HG02884 (cell line): ENCODE results near the gene IL6R.
"Not testable (repeated sequence)": the region's sequence is repeated elsewhere in the genome, so short reads cannot be mapped to it uniquely, and the experiment has no call there.

Experiments used
- ATAC-seq: cut with Tn5 transposase; IDR thresholded peaks from one replicate; pipeline ENCODE4 v1.9.1; 2021; ENCODE audit warnings: mild to moderate bottlenecking, moderate library complexity; ENCODE audit not compliant: unreplicated experiment

Gene IL6R

GRCh38 chr1:154404984-154405746, at the start of gene IL6R:
TSS of gene IL6R (plus strand) at chr1:154405343. CDS start at chr1:154405630, 287 bp downstream.
- ATAC-seq: no peak

GRCh38 chr1:154358519-154358918, 46.6 kb upstream of the IL6R start:
- no peak for ATAC-seq

- ATAC-seq: no peak
Measured at GRCh38 chr1:154360288-154360687, 44.9 kb upstream of the IL6R start.

- not testable (repeated sequence) for ATAC-seq
Measured at GRCh38 chr1:154360881-154361280, 44.3 kb upstream of the IL6R start.

- ATAC-seq: no peak
Measured at GRCh38 chr1:154361357-154361756, 43.8 kb upstream of the IL6R start.

GRCh38 chr1:154371436-154371835, 33.7 kb upstream of the IL6R start:
- no peak for ATAC-seq

GRCh38 chr1:154373777-154374357, 31.3 kb upstream of the IL6R start:
- not testable (repeated sequence) for ATAC-seq

GRCh38 chr1:154379301-154379700, 25.8 kb upstream of the IL6R start:
- ATAC-seq: no peak

GRCh38 chr1:154384650-154385489, 20.3 kb upstream of the IL6R start:
- ATAC-seq: no peak

- no peak for ATAC-seq
Measured at GRCh38 chr1:154386643-154387352, 18.3 kb upstream of the IL6R start.

GRCh38 chr1:154391086-154391770, 13.9 kb upstream of the IL6R start:
- no peak for ATAC-seq

- ATAC-seq: no peak
Measured at GRCh38 chr1:154398141-154398540, 7.0 kb upstream of the IL6R start.

- ATAC-seq: no peak
Measured at GRCh38 chr1:154398678-154399077, 6.5 kb upstream of the IL6R start.

- ATAC-seq: no peak
Measured at GRCh38 chr1:154400381-154400801, 4.8 kb upstream of the IL6R start.

GRCh38 chr1:154402409-154402921, 2.7 kb upstream of the IL6R start:
- no peak for ATAC-seq

GRCh38 chr1:154403261-154403943, 1.7 kb upstream of the IL6R start:
- ATAC-seq: no peak

- no peak for ATAC-seq
Measured at GRCh38 chr1:154403983-154404382, 1.2 kb upstream of the IL6R start.

- ATAC-seq: no peak
Measured at GRCh38 chr1:154404511-154404931, 622 bp upstream of the IL6R start.

GRCh38 chr1:154405747-154406571, 816 bp downstream of the IL6R start:
- ATAC-seq: no peak
